ENCODE results near the gene SMARCC1.

Gene SMARCC1

DNA sequence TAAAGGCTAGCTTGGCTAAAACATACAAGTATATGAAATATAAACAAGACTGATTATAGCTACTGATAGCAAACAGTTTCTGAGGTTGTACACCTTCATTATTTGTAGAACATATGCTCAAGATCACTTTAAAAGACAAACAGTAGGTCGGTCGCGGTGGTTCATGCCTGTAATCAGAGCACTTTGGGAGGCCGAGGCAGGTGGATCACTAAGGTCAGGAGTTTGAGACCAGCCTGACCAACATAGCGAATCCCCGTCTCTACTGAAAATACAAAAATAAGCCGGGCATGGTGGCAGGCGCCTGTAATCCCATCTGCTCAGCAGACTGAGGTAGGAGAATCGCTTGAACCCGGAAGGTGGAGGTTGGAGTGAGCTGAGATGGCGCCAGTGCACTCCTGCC, 80.3 kb downstream of the SMARCC1 start:
- no peak for DNase-seq (ENCODE audit: low spot score)

- DNase-seq (ENCODE audit: low spot score) = no peak
These were observed 89.5 kb downstream of the SMARCC1 start for GRCh38 chr3:47692158-47692557.

GRCh38 chr3:47688488-47688887, 93.2 kb downstream of the SMARCC1 start:
- no peak for DNase-seq (ENCODE audit: low spot score)

DNA sequence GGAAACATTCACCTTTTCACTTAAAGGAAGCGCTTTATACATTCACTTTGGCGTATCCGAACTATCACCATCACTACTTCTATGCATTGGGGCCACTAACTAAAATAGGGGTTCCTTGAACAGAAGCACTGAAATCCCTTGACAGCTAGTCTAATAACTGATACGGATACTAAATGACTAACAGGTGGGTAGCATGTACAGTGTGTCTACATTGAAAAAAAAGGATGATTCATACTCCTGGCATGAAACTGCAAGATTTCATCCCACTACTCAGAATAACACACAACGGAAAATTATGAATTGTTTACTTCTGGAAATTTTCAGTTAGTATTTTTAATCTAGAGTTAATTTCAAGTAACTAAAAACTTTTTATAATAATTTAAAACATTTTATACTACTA, 96.7 kb downstream of the SMARCC1 start:
- no peak for DNase-seq (ENCODE audit: low spot score)

DNA sequence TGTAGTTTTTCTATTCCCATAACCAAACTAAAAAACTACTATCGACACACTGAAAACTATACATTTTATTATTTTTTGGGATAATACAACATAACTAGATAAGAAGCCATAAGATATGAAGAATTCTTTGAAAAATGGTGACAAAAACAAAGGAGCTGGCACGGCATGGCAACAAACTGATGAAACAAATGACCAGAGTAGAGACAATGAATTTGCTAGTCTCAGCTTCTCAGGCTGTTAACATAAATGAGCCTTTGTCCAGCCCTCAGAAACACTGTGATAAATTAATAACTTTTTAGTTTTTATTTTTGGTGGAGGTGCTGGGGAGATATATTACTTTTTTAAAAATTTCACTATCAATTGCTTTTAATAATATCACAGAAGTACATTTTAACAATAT, 100.7 kb downstream of the SMARCC1 start:
- DNase-seq (ENCODE audit: low spot score) = no peak

DNA sequence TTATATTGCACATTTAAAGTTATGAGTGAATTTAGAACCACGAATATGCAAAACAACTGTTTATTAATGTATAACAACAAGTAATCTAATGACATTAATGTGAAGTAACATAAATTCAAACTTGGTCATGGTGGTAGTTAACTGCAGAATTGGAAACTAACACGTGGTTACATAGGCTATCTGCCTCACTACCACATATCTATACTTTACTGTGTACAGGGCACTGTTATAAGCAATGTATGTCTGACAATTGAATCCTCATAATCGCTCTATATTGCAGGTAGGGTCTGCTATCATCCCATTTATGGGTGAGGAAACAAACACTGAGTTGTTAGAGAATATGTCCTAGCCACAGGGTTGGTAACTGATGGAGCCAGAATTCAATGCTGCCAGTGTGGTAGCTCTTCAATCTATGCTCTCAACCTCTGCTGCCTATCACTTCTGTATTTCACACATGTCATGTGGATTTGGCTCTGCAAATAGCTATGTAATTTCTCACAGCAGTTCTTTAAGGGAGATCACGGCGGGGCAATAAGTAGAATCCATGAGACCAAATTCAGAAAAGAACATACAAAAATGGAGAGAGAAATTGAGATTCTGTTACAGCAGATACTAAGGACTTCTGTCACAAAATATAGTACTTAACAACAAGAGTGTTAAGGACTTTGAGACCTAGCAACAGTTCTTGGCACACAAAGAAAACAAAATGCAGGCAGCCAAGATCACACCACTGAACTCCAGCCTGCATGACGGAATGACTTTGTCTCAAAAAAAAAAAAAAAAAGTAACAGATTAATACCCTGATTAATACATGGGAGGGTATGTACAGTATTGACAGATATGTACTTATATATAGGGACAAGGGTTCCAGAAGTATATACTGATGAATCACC, 103.0 kb downstream of the SMARCC1 start:
- no peak for DNase-seq (ENCODE audit: low spot score)

- no peak for DNase-seq (ENCODE audit: low spot score)
These were observed 112.5 kb downstream of the SMARCC1 start for GRCh38 chr3:47669026-47669749.

GRCh38 chr3:47666118-47666517, 115.6 kb downstream of the SMARCC1 start:
- DNase-seq (ENCODE audit: low spot score) = no peak

GRCh38 chr3:47664519-47664918, 117.2 kb downstream of the SMARCC1 start:
- no peak for DNase-seq (ENCODE audit: low spot score)

GRCh38 chr3:47663630-47664240, 118.0 kb downstream of the SMARCC1 start:
- no peak for DNase-seq (ENCODE audit: low spot score)

DNA sequence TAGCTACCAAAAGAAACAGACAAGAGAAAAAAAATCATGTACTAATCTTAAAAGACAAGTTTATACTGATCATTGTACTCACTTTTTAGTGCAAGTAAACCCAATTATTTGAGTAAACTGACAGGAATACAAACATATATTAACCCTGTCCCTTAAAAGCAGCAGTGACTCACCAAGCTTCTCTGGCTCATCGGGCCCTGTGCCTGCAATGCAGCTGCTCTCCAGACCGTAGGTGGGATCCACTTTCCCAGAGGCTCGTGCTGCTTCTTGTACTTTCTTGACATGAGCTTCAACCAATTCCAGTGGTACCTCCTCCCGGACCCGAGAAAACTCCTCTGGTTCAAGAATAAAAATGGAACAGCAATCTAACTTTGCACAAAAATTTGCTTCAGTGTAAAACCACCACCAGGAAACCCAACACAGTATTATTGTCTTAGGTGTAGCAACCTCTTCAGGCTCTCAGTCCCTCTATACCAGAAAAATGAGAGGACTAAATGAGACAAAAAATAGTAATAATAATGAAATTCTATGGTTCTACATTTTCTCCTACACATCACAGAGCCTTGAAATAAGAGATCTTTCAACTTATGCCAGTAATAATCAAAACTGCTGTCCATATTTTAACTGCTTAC, 120.5 kb downstream of the SMARCC1 start:
- no peak for DNase-seq (ENCODE audit: low spot score)

GRCh38 chr3:47658444-47658843, 123.2 kb downstream of the SMARCC1 start:
- no peak for DNase-seq (ENCODE audit: low spot score)

GRCh38 chr3:47652142-47652541, 129.6 kb downstream of the SMARCC1 start:
- DNase-seq (ENCODE audit: low spot score) = no peak

DNA sequence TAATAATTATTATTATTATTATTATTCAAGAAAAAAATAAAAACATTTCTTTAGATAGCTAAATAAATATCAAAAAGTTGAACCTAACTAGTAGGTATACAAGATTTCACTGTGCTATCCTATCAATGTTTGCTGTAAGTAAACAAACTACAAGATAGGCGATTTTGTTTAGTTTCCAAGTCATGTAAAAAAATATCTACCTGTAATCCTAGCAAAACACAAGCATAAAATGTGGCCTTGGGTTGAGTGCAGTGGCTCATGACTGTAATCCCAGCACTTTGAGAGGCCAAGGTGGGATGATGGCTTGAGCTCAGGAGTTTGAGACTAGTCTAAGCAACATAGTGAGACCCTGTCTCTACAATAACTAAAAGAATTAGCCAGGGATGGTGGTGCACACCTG, 131.4 kb downstream of the SMARCC1 start:
- DNase-seq (ENCODE audit: low spot score) = no peak

- DNase-seq (ENCODE audit: low spot score) = no peak
These were observed 134.1 kb downstream of the SMARCC1 start for GRCh38 chr3:47647550-47647949.

GRCh38 chr3:47646362-47646761, 135.3 kb downstream of the SMARCC1 start:
- no peak for DNase-seq (ENCODE audit: low spot score)

DNA sequence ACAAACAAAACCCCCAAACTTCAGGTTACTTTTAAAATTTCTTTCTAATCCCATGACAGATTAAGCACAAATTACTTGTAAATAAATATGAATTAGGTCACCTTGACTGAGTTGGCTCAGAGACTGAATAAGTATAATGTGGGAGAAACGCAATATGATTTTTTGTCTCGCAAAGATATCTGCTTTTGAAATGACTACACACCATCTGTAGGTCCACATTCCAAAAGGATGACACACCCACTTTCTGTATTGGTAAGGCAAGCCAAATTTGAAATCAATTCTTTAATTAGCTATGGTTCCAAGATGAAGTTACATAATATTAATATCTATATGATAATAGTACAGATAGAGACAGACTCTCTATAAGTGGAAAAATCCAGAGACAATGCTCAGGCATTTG, 136.1 kb downstream of the SMARCC1 start:
- DNase-seq (ENCODE audit: low spot score) = no peak

GRCh38 chr3:47643092-47643491, 138.6 kb downstream of the SMARCC1 start:
- no peak for DNase-seq (ENCODE audit: low spot score)

DNA sequence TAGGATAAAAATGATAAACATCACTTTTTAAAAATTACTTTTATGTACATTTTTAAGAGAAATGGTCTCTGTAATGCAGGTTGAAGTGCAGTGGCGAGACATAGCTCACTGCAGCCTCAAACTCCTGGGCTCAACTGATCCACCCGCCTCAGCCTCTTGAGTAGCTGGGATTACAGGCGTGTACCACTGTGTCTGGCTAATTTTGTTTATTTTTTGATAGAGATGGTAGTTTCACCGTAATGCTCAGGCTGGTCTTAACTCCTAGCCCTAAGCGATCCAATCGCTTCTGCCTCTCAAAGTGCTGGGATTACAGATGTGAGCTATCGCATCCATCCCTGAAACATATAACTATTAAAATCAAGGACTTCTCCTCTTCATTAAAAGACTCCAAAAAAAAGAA, 140.0 kb downstream of the SMARCC1 start:
- no peak for DNase-seq (ENCODE audit: low spot score)

GRCh38 chr3:47636921-47637320, 144.8 kb downstream of the SMARCC1 start:
- DNase-seq (ENCODE audit: low spot score) = no peak

- no peak for DNase-seq (ENCODE audit: low spot score)
These were observed 145.5 kb downstream of the SMARCC1 start for GRCh38 chr3:47636225-47636624.

DNA sequence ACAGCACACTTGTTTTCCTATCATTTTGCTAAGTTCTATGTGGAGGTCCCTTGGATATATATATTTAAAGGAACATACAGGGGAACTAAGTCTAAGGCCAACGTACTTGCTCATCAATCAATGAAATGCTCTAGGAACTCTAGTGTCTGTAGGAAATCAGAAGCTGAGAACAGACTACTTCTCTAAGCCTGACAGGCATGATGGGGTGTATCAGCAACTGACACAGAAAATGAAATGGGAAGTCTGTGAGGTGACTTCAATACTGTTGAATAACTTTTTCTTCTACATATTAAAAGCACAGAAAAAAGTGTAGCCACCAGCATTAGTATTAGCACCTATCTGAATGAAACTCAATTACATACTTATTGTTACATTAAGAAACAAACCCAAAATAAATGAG, 146.2 kb downstream of the SMARCC1 start:
- DNase-seq (ENCODE audit: low spot score) = no peak

DNA sequence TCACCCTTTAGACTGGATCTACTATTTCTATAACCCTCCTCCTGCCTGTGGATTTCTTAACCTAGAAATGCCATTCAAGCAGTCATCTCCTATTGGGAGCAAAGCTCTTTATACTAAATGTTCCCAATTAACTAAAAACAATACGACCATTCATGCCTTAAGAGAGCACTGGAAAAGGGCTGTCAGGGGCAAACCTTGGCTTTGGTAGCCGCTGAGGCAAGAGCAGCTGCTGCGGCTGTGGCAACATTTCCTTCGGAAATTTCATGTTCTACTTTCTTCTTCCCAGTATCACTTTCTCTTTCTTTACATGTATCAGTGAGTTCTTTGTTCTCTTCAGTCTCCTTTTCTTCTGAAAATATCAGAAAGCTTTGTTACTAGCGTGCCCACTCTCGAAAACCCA, 146.7 kb downstream of the SMARCC1 start:
- no peak for DNase-seq (ENCODE audit: low spot score)

Data from CD4-positive, alpha-beta T cell treated with Interleukin-15 for 4 hours (primary cell).